Stomach smooth muscle (tissue), 2 donors: ENCODE results near the gene FOXO4.

Experiments
- H3K27ac ChIP-seq: one replicate; pipeline ENCODE4 v1.7.0; 2013; ENCODE audit warnings: mild to moderate bottlenecking, low read length, inconsistent platforms
- H3K27me3 ChIP-seq, 2 donors: one replicate each; pipeline ENCODE4 v1.7.0; 2013; ENCODE audit warnings: low read length in 2 of 2; ENCODE audit not compliant: insufficient read depth in 2 of 2, control insufficient read depth in 1 of 2
- H3K36me3 ChIP-seq, 2 donors: one replicate each; pipeline ENCODE4 v1.7.0; 2013; ENCODE audit warnings: low read length in 2 of 2; ENCODE audit not compliant: control insufficient read depth in 2 of 2, insufficient read depth in 2 of 2
- H3K4me1 ChIP-seq: one replicate; pipeline ENCODE4 v1.7.0; 2013; ENCODE audit warnings: low read length; ENCODE audit not compliant: control insufficient read depth, insufficient read depth
- H3K4me3 ChIP-seq, 2 donors: one replicate each; pipeline ENCODE4 v1.7.0; 2013; ENCODE audit warnings: low read length in 2 of 2
- H3K9ac ChIP-seq, 2 donors: one replicate each; pipeline ENCODE4 v1.7.0; 2013; ENCODE audit warnings: low read length in 2 of 2, mild to moderate bottlenecking in 1 of 2
- H3K9me3 ChIP-seq, 2 donors: one replicate each; pipeline ENCODE4 v1.7.0; 2013; ENCODE audit warnings: low read length in 2 of 2; ENCODE audit not compliant: control insufficient read depth in 2 of 2
- donor health status: healthy.
- donor health status: Pancreatic carcinoma.

The FOXO4 gene

DNA sequence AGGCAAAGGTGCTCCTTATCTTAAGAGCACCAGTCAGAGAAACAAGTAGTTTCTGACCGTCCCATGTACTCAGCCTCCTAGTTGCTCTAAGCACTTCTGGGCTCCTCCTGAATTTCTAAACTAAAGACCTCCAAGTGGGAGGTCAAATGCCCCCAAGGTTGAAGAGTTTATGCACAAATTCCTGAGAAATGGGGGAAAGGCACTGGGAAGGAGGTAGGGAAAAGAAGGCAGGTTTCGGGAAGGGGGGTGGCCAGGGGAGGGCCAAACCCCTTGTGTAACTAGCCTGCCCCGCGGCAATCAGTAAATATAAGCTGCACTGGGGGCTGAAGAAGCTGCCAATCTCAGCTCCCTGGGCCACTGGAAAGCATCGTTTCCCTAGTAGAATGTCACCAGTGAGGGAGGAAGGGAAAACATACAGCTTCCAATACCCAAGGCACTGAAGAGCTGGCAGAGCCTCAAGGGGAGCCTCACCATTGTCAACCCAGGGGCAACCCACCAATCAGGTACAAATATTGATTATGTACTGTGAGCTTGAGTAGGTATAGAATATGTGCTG lies 3.4 kb downstream of the FOXO4 start:
- H3K9me3 ChIP-seq = no peaks in the 10 kb centered on the region
- no peak overlapping the region for H3K27ac ChIP-seq
- peaks cover 12% of the 10 kb centered on the region for H3K4me1 ChIP-seq
- H3K9ac ChIP-seq = no peak overlapping the region
- no peaks in the 10 kb centered on the region for H3K36me3 ChIP-seq
- H3K27me3 ChIP-seq = peaks cover 0 to 10% of the 10 kb centered on the region in 2 donors
- no peak overlapping the region for H3K4me3 ChIP-seq

DNA sequence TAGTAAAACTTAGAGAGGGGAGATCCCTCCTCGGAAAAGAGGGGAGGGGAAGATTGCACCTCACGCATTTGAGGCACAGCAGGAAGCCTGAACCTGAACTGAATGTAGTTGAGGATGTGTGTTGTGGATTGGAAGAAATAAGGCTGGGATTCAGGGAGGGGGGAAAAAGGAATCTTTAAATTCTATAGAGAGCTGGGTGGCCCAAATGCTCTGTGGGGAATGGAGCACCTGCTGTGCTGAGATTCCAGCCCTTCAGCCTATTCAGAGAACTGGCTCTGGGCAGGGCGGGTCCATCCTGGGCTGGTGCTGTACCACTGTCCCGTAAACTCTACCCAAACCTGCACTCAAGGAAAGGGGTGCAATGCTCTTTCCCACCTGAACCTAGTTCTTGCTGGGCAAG lies 4.1 kb downstream of the FOXO4 start:
- Histone ChIP-seq H3K4me1 (peaks cover 12% of the 10 kb centered on the region), H3K27me3 (peaks cover 0 to 17% of the 10 kb centered on the region in 2 donors), H3K9me3 (no peaks in the 10 kb centered on the region)

DNA sequence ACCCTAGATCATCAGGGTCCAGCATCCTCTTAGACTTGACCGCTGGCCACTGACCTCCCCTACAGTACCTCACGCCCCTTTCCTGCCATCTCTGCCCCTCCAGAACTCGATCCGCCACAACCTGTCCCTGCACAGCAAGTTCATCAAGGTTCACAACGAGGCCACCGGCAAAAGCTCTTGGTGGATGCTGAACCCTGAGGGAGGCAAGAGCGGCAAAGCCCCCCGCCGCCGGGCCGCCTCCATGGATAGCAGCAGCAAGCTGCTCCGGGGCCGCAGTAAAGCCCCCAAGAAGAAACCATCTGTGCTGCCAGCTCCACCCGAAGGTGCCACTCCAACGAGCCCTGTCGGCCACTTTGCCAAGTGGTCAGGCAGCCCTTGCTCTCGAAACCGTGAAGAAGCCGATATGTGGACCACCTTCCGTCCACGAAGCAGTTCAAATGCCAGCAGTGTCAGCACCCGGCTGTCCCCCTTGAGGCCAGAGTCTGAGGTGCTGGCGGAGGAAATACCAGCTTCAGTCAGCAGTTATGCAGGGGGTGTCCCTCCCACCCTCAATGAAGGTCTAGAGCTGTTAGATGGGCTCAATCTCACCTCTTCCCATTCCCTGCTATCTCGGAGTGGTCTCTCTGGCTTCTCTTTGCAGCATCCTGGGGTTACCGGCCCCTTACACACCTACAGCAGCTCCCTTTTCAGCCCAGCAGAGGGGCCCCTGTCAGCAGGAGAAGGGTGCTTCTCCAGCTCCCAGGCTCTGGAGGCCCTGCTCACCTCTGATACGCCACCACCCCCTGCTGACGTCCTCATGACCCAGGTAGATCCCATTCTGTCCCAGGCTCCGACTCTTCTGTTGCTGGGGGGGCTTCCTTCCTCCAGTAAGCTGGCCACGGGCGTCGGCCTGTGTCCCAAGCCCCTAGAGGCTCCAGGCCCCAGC lies 5.2 kb downstream of the FOXO4 start:
- H3K4me3 ChIP-seq = no peak overlapping the region
- no peaks in the 10 kb centered on the region for H3K9me3 ChIP-seq
- H3K9ac ChIP-seq = no peak overlapping the region
- peaks cover 10% of the 10 kb centered on the region for H3K4me1 ChIP-seq
- H3K27me3 ChIP-seq = peaks cover 0 to 21% of the 10 kb centered on the region in 2 donors
- no peak overlapping the region for H3K27ac ChIP-seq
- H3K36me3 ChIP-seq = no peaks in the 10 kb centered on the region

More for the DNA sequence above, 4.1 kb downstream of the FOXO4 start:
- no peak overlapping the region for H3K9ac ChIP-seq
- no peak overlapping the region for H3K4me3 ChIP-seq
- H3K36me3 ChIP-seq = no peaks in the 10 kb centered on the region
- H3K27ac ChIP-seq = no peak overlapping the region

DNA sequence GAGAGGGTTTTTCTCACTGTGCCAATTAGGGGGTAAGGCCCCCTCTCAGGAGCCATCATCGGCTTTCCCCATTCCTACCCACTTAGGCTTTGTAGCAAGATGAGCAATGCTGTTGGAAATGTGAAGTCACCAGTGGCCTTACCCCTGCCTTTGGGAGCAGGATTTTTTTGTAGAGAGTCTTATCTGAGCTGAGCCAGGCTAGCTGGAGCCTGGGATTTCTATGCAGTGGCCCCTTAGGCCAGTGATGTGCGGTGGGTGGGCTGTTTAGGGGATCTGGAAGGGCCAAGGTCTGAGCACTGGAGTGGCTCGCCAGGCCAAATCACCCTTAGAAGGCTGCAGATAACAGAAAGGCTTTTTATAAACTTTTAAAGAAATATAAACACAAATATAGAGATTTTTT lies 6.6 kb downstream of the FOXO4 start:
- Histone ChIP-seq H3K36me3 (no peaks in the 10 kb centered on the region), H3K4me1 (peaks cover 4% of the 10 kb centered on the region), H3K27me3 (peaks cover 0 to 25% of the 10 kb centered on the region in 2 donors), H3K9me3 (no peaks in the 10 kb centered on the region), H3K9ac (no peak overlapping the region), H3K4me3 (no peak overlapping the region), H3K27ac (no peak overlapping the region)

DNA sequence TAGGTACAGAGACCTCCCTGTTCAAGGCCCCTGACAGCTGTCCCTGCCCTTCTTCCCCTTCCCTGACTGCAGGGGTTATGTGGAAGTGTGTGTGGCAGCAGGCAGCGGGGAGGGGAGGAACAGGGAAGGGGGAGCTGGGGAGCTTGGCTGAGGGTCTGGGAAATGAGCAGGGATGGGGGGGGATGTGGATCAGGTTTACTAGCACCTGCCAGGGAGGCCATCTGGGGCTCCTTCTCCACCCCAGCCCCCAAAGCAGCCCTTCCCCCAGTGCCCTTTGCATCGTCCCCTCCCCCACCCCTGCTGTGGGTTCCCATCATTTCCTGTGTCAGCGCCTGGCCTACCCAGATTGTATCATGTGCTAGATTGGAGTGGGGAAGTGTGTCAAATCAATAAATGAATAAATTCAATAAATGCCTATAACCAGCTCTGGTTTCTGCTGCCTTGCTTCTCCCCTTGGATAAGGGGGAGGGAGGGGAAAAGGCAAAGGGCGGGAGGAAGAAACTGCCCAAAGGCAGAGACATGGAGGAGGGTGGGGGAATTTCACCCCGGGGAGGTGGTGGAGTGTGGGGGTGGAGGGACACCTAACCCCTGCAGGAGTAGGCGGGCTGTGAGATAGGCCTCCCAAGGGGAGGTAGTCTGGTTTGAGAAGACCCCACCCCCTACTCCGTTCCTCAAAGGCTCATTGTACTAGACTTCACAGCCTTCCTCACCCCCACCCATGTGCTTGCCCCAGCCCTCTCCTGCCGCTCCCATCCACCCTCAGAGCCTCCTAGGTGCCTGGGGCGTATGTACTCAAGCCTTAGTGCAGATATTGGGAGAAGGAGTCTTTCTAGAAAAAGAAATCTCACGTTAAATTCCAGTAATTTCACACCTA lies 7.7 kb downstream of the FOXO4 start:
- Histone ChIP-seq H3K27me3 (peaks cover 0 to 28% of the 10 kb centered on the region in 2 donors), H3K9me3 (no peaks in the 10 kb centered on the region), H3K4me1 (peaks cover 2% of the 10 kb centered on the region), H3K27ac (no peak overlapping the region), H3K4me3 (no peak overlapping the region), H3K9ac (no peak overlapping the region), H3K36me3 (no peaks in the 10 kb centered on the region)

DNA sequence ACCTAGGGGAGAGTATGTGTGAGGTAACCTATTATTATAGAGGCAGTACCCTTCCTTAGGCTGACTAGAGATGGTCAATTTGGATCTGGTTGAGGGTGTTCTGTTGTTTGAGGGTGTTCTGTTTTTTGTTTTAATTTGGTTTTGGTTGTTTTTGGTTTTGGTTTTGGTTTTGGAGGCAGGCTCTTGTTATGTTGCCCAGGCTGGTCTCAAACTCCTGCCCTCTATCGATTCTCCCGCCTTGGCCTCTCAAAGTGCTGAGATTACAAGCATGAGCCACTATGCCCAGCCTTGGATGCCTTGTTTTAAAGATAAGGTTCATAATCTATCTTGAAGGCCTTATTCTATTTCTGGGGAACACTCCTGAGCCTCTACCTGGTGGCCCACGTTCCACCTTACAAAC lies 10.0 kb downstream of the FOXO4 start:
- H3K27ac ChIP-seq = no peak overlapping the region
- H3K9me3 ChIP-seq = no peaks in the 10 kb centered on the region
- H3K36me3 ChIP-seq = no peaks in the 10 kb centered on the region
- H3K9ac ChIP-seq = no peak overlapping the region
- H3K4me1 ChIP-seq = peaks cover 2% of the 10 kb centered on the region
- H3K4me3 ChIP-seq = no peak overlapping the region
- peaks cover 0 to 38% of the 10 kb centered on the region in 2 donors for H3K27me3 ChIP-seq

DNA sequence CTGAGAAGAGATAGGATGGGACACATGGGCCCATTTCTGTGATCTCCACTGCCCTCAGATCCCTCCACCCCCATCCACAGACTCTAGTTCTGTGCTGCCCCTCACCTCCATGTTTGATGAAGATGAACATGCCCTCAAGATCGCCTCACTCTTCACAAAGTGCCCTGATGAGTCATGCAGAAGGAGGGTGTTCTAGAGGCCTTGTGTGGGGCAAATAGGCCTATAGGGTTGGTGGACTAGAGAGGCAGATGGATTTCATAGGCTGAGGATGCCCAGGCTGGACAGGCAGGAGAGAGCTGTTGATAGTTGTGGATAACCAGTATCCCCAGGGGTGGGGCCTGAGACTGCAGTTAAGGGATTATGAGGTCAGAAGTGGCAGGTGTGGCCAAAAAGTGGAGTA lies 10.8 kb downstream of the FOXO4 start, which contains the start of gene CXorf65:
CXorf65 (minus strand) TSS at position 314 of the 400 bp plus-strand sequence; CDS start at position 130, 184 bp downstream.
- Histone ChIP-seq H3K36me3 (no peaks in the 10 kb centered on the region), H3K4me1 (peaks cover 2% of the 10 kb centered on the region), H3K9ac (no peak within 1 kb of the TSS), H3K27ac (no peak within 1 kb of the TSS), H3K27me3 (peaks cover 0 to 42% of the 10 kb centered on the region in 2 donors), H3K9me3 (no peaks in the 10 kb centered on the region), H3K4me3 (no peak within 1 kb of the TSS)

DNA sequence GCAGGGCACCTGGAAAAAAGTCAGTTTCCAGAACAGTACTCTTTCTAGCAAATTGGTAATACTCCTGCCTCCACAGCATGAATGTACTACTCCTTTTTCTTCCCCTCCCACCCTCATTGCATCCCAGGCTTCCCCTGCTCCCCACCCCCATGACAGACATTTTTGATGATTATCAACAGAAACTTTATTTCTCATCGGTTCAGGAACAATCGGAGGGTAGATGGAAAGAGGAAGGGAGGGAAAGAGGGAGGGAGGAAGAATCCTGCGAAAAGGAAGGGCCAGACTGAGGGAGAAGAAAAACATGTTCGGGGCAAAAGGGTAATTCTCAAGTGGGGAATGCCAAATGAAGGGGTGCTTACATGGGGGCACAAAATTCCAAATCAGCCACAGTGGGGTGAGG lies 11.6 kb downstream of the FOXO4 start:
- Histone ChIP-seq H3K4me1 (peaks cover 2% of the 10 kb centered on the region), H3K36me3 (no peaks in the 10 kb centered on the region), H3K27me3 (peaks cover 0 to 42% of the 10 kb centered on the region in 2 donors), H3K4me3 (no peak overlapping the region), H3K9me3 (no peaks in the 10 kb centered on the region), H3K9ac (no peak overlapping the region), H3K27ac (no peak overlapping the region)

DNA sequence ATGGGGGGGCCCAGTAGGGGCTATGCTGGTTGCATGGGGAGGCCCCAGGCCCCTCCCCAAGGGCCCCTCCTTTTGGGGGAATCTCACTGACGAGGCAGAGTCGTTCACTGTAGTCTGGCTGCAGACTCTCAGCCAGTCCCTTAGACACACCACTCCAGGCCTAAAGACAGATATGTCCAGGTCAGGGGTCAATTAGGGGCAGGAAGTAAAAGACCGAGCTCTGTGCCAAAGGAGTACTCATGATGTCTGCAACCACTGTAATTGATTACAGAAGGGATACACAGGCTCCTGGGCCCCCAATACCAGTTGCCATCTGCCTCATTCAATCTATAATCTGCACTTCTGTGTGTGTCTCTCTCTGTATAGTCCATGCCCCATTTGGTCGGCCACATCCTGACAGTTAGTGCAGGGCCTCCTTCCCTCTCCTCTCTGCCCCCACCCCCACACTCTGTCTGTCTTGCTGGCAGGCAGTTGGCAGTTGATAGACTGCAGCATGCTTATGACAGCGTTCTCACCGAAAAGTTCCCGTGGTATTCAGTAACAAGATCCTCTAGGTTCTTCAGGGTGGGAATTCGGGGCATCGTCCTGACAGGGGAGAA lies 12.2 kb downstream of the FOXO4 start:
- Histone ChIP-seq H3K4me1 (peaks cover 2% of the 10 kb centered on the region), H3K36me3 (no peaks in the 10 kb centered on the region), H3K9ac (no peak overlapping the region), H3K9me3 (no peaks in the 10 kb centered on the region), H3K4me3 (no peak overlapping the region), H3K27me3 (peaks cover 0 to 42% of the 10 kb centered on the region in 2 donors), H3K27ac (no peak overlapping the region)

DNA sequence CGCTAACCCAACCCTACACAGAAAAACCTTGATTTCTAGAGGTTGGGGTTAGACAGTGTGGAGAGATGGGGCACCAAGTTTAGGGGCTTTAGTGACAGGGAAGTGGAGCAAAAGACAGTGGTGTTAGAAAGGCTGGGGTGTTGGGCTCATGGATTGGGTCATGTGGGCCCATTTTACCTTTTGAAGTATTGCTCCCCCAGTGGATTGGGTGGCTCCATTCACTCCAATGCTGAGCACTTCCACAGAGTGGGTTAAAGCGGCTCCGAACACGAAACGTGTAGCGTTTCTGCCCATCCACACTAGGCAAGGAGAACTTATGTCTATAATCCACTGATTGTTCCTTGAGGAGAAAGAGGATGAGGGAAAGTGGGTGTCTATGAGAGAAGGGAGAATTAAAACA lies 13.4 kb downstream of the FOXO4 start:
- H3K9me3 ChIP-seq = no peaks in the 10 kb centered on the region
- no peak overlapping the region for H3K27ac ChIP-seq
- H3K27me3 ChIP-seq = peaks cover 0 to 39% of the 10 kb centered on the region in 2 donors
- no peak overlapping the region for H3K4me3 ChIP-seq
- no peak overlapping the region for H3K9ac ChIP-seq
- no peaks in the 10 kb centered on the region for H3K36me3 ChIP-seq
- H3K4me1 ChIP-seq = peaks cover 2% of the 10 kb centered on the region
